IMR-90 (cell line): Measurements from ENCODE around the gene LAP3. TPM values are rescaled to one million over a fixed set of nuclear protein-coding genes. Genes with fewer than 3 reads are reported as not detected.
A peak's percentile ranks its signal among the peaks of the same experiment; 100 is the strongest.

Source experiments
- ATAC-seq: fragments of 200-7000 bp; cut with Tn5 transposase; 2 replicates; pipeline ENCODE4 v1.9.1; 2020; ENCODE audit warnings: low read depth, mild to moderate bottlenecking, moderate library complexity
- BruUV-seq: library from RNA; stranded (reverse); fragments of 400-500 nt; replicated peaks from 2 replicates; lab custom pipeline; 2021; lab: Mats Ljungman, UMichigan
- CTCF ChIA-PET: fragments of 300-600 bp; formaldehyde crosslinking; extraction: SDS; loops from one replicate; lab custom pipeline; 2021; ENCODE audit warnings: antibody characterized with exemption; lab: Yijun Ruan, JAX
- POLR2A ChIA-PET: fragments of 300-600 bp; sonication (Branson Sonifier 250); formaldehyde crosslinking; loops from one replicate; lab custom pipeline; 2022; ENCODE audit warnings: antibody characterized with exemption; ENCODE audit not compliant: unreplicated experiment; lab: Charles Lee
- DNase-seq: peaks from one replicate; pipeline ENCODE4 v3.0.0; 2013
- H2AFZ ChIP-seq: replicated peaks from 2 replicates; pipeline ENCODE3; 2013; ENCODE audit warnings: low read length, mild to moderate bottlenecking; ENCODE audit not compliant: poor library complexity
- H2AK5ac ChIP-seq: 2 replicates; pipeline ENCODE4 v1.6.1; 2013; ENCODE audit warnings: low read depth, low read length, inconsistent platforms
- H2AK9ac ChIP-seq: replicated peaks from 2 replicates; pipeline ENCODE3; 2013; ENCODE audit warnings: mild to moderate bottlenecking, low read depth, low read length, moderate library complexity; ENCODE audit not compliant: poor library complexity
- H2BK120ac ChIP-seq: 2 replicates; pipeline ENCODE4 v1.6.1; 2013; ENCODE audit warnings: low read depth, low read length, inconsistent platforms
- H2BK15ac ChIP-seq: 3 replicates; pipeline ENCODE4 v1.6.1; 2013; ENCODE audit warnings: low read depth, low read length, inconsistent platforms
- H2BK20ac ChIP-seq: 2 replicates; pipeline ENCODE4 v1.6.1; 2013; ENCODE audit warnings: low read depth, mild to moderate bottlenecking, inconsistent platforms, low read length, moderate library complexity
- H2BK5ac ChIP-seq: 2 replicates; pipeline ENCODE4 v1.6.1; 2013; ENCODE audit warnings: mild to moderate bottlenecking, low read depth, low read length, inconsistent platforms; ENCODE audit not compliant: poor library complexity, severe bottlenecking
- H3K14ac ChIP-seq: replicated peaks from 2 replicates; pipeline ENCODE4 v1.6.1; 2013; ENCODE audit warnings: low read depth, low read length, inconsistent platforms
- H3K18ac ChIP-seq: 2 replicates; pipeline ENCODE4 v1.6.1; 2013; ENCODE audit warnings: low read depth, low read length, control low read depth
- H3K23ac ChIP-seq: 2 replicates; pipeline ENCODE4 v1.6.1; 2013; ENCODE audit warnings: low read depth, low read length, inconsistent platforms
- H3K27ac ChIP-seq: 2 replicates; pipeline ENCODE4 v1.5.1; 2013; ENCODE audit warnings: mild to moderate bottlenecking, control low read depth, low read length; ENCODE audit not compliant: insufficient read depth
- H3K27me3 ChIP-seq: 2 replicates; pipeline ENCODE4 v1.6.1; 2013; ENCODE audit warnings: low read length; ENCODE audit not compliant: control insufficient read depth, insufficient read depth
- H3K36me3 ChIP-seq: 2 replicates; pipeline ENCODE4 v1.6.1; 2013; ENCODE audit warnings: low read length, mixed read lengths; ENCODE audit not compliant: control insufficient read depth, insufficient read depth
- H3K4ac ChIP-seq: 2 replicates; pipeline ENCODE4 v1.6.1; 2013; ENCODE audit warnings: low read depth, low read length, inconsistent platforms
- H3K4me1 ChIP-seq: 2 replicates; pipeline ENCODE4 v1.6.1; 2013; ENCODE audit warnings: low read length, mixed read lengths; ENCODE audit not compliant: control insufficient read depth, insufficient read depth
- H3K4me2 ChIP-seq: 2 replicates; pipeline ENCODE4 v1.6.1; 2013; ENCODE audit warnings: low read depth, mild to moderate bottlenecking, control low read depth, low read length, moderate library complexity
- H3K4me3 ChIP-seq: 2 replicates; pipeline ENCODE4 v1.5.1; 2013; ENCODE audit warnings: low read depth, mild to moderate bottlenecking, control low read depth, low read length, moderate library complexity; ENCODE audit not compliant: insufficient read depth
- H3K56ac ChIP-seq: 2 replicates; pipeline ENCODE4 v1.6.1; 2013; ENCODE audit warnings: low read length, inconsistent platforms; ENCODE audit not compliant: insufficient read depth; ENCODE audit errors: extremely low read depth
- H3K79me1 ChIP-seq, 2 experiments: 2 replicates each; pipeline ENCODE4 v1.6.1; 2013; ENCODE audit warnings: low read length in 2 of 2, inconsistent platforms in 1 of 2, low read depth in 1 of 2
- H3K9ac ChIP-seq: 2 replicates; pipeline ENCODE4 v1.6.1; 2013; ENCODE audit warnings: low read depth, low read length, control low read depth
- H3K9me1 ChIP-seq: 2 replicates; pipeline ENCODE4 v1.6.1; 2013; ENCODE audit warnings: low read length, inconsistent platforms; ENCODE audit not compliant: insufficient read depth
- H3K9me3 ChIP-seq: 2 replicates; pipeline ENCODE4 v1.6.1; 2013; ENCODE audit warnings: low read length; ENCODE audit not compliant: control insufficient read depth, insufficient read depth
- H4K20me1 ChIP-seq: 2 replicates; pipeline ENCODE4 v1.6.1; 2013; ENCODE audit warnings: low read length, inconsistent platforms; ENCODE audit not compliant: insufficient read depth
- H4K5ac ChIP-seq: 2 replicates; pipeline ENCODE4 v1.6.1; 2013; ENCODE audit warnings: mild to moderate bottlenecking, low read depth, low read length, control low read depth
- H4K8ac ChIP-seq, 2 experiments: 2 replicates each; pipeline ENCODE4 v1.6.1; 2013; ENCODE audit warnings: low read depth in 2 of 2, low read length in 2 of 2, control low read depth in 1 of 2, inconsistent platforms in 1 of 2
- H4K91ac ChIP-seq: 2 replicates; pipeline ENCODE4 v1.6.1; 2013; ENCODE audit warnings: low read depth, low read length, inconsistent platforms; ENCODE audit not compliant: insufficient read depth
- CTCF ChIP-seq: conservative IDR thresholded peaks from 2 replicates; pipeline ENCODE4 v1.5.1; 2012; ENCODE audit warnings: mild to moderate bottlenecking, low read depth, low read length, improper control_type of control experiment
- ELK1 ChIP-seq: fragments of 150-350 bp; IDR thresholded peaks from 2 replicates; pipeline ENCODE4 v1.6.1; 2016; ENCODE audit warnings: low read depth, mild to moderate bottlenecking, low read length, moderate library complexity, borderline replicate concordance
- MAFK ChIP-seq: IDR thresholded peaks from 2 replicates; pipeline ENCODE4 v1.6.1; 2012; ENCODE audit warnings: low read depth, low read length, improper control_type of control experiment
- MXI1 ChIP-seq: IDR thresholded peaks from 2 replicates; pipeline ENCODE4 v1.6.1; 2012; ENCODE audit warnings: low read depth, mild to moderate bottlenecking, low read length, moderate library complexity, borderline replicate concordance
- RAD21 ChIP-seq: IDR thresholded peaks from 2 replicates; pipeline ENCODE4 v1.6.1; 2012; ENCODE audit warnings: low read length, improper control_type of control experiment
- RCOR1 ChIP-seq: IDR thresholded peaks from 2 replicates; pipeline ENCODE4 v1.6.1; 2012; ENCODE audit warnings: mild to moderate bottlenecking, low read length, improper control_type of control experiment; ENCODE audit not compliant: insufficient replicate concordance
- SMC3 ChIP-seq: fragments of 150-350 bp; IDR thresholded peaks from 2 replicates; pipeline ENCODE4 v1.6.1; 2016; ENCODE audit warnings: low read depth, mild to moderate bottlenecking, antibody characterized with exemption, low read length, moderate library complexity
- WGBS, 2 experiments: methylation state at CpG; one replicate each; pipeline versions ENCODE4 v1.1.5 to v1.1.7; 2013; ENCODE audit warnings: missing lambda C conversion rate in 2 of 2; ENCODE audit not compliant: insufficient read length in 1 of 2; ENCODE audit errors: extremely low coverage in 2 of 2; 5-methylcytosine and 5-hydroxymethylcytosine counted together
- dilution Hi-C: fragments of 300-500 bp; cut with HindIII; formaldehyde crosslinking; loops from one replicate; pipeline ENCODE4 v1.14.3; 2018; ENCODE audit warnings: low sequenced_read_pairs; ENCODE audit not compliant: unreplicated experiment
- in situ Hi-C: fragments of 300-500 bp; cut with MboI; formaldehyde crosslinking; loops from 3 replicates; pipeline ENCODE4 v1.14.3; 2019; ENCODE audit warnings: low sequenced_read_pairs, inconsistent platforms, mixed read lengths
- intact Hi-C: fragments of 100-400 bp; cut with micrococcal nuclease; formaldehyde crosslinking; loops from 2 replicates; pipeline ENCODE4 v1.10.0; 2022
- polyA plus RNA-seq, 3 experiments: library from polyadenylated mRNA; depleted of rRNA; stranded (reverse); fragments of >200 nt; gene quantifications; 2 replicates each; pipeline ENCODE4 v1.2.3, GENCODE V29; 2012; ENCODE audit warnings: low replicate concordance in 1 of 3
- total RNA-seq: library from RNA; depleted of rRNA; stranded (reverse); fragments of >200 nt; gene quantifications from 2 replicates; pipeline ENCODE4 v1.2.3, GENCODE V29; 2012

Gene LAP3
- total and polyA plus RNA-seq, 2 of the 4 experiments (the other 2 are of a cell fraction) = 57.9 to 91.6 TPM

GRCh38 chr4:17636696-17637622 lies 60.0 kb downstream of the LAP3 start:
- Histone ChIP-seq H3K4me1 (no peaks in the 10 kb centered on the region), H2AK5ac (no peak overlapping the region), H3K9ac (no peak overlapping the region), H4K8ac (no peak overlapping the region), H3K36me3 (peaks cover 19% of the 10 kb centered on the region), H3K9me3 (no peaks in the 10 kb centered on the region), H4K5ac (no peak overlapping the region), H2BK20ac (no peak overlapping the region), H3K27me3 (no peaks in the 10 kb centered on the region), H3K9me1 (no peaks in the 10 kb centered on the region), H3K4me3 (no peak overlapping the region), H3K14ac (no peak overlapping the region), H4K91ac (no peak overlapping the region), H3K27ac (no peak overlapping the region), H2BK15ac (no peak overlapping the region), H3K56ac (no peak overlapping the region), H3K23ac (no peak overlapping the region), H3K18ac (no peak overlapping the region), H4K20me1 (peaks cover 4% of the 10 kb centered on the region; the same call in 1 of the 2 replicates), H2BK5ac (no peak overlapping the region), H2AK9ac (peak overlapping the region; percentile 38), H3K4ac (no peak overlapping the region), H2BK120ac (no peak overlapping the region), H2AFZ (peak overlapping the region; percentile 53), H3K4me2 (no peak overlapping the region), H3K79me1 (0 out of 4 replicates have a peak, but pooled peaks cover 0 to 4% of the 10 kb centered on the region in 2 experiments)
- ATAC-seq (peak; percentile 96), DNase-seq (peak; percentile 69)
- TF ChIP-seq MAFK (no peak), RAD21 (peak; percentile 79), ELK1 (no peak), MXI1 (no peak), RCOR1 (no peak), CTCF (peak; percentile 86), SMC3 (peak; percentile 83)
- ChIA-PET POLR2A (interaction anchor here (0.6 kb wide), 1 partner anchor 154 kb away, joined by 3 read pairs; no protein-coding TSS in a partner anchor), CTCF (interaction anchor here (2.3 kb wide), 1 partner anchor 88 kb away, joined by 7 read pairs; no protein-coding TSS in a partner anchor)
- intact Hi-C loops = loop anchor here (1.0 to 5.0 kb wide), 3 partner anchors 88 to 956 kb away; partner anchors contain the start of genes DCAF16 and NCAPG
- dilution Hi-C loops = no loop called here
- in situ Hi-C loops = loop anchor here (25.0 kb wide), 1 partner anchor 950 kb away; no protein-coding TSS in a partner anchor
- WGBS, 2 experiments = 37% methylated on average over 16 of the region's 32 CpGs; no CpG with 5 or more reads in 1 of the 2 experiments
- BruUV-seq = no TSS peak
